Esophagus muscularis mucosa (tissue), 4 donors: ENCODE results near the gene ACCSL. TPM values are rescaled to one million over a fixed set of nuclear protein-coding genes. Genes with fewer than 3 reads are reported as not detected.
A peak's percentile ranks its signal among the peaks of the same experiment; 100 is the strongest.

Source experiments
- DNase-seq: peaks from one replicate; pipeline ENCODE4 v3.0.0-alpha.2; 2017; ENCODE audit errors: extremely low spot score
- H3K27ac ChIP-seq, 4 donors: fragments of 200-600 bp; sonication (generic); replicated peaks in 1 of 4; 1 replicate in 3 of 4; 2 replicates in 1 of 4; pipeline ENCODE4 v1.5.1; 2016 to 2019; ENCODE audit warnings: mild to moderate bottlenecking in 1 of 4
- H3K27me3 ChIP-seq, 4 donors: fragments of 200-600 bp; sonication (generic); one replicate each; pipeline versions ENCODE4 v1.5.1 to v1.6.0; 2016 to 2019
- H3K36me3 ChIP-seq, 4 donors: fragments of 200-600 bp; sonication (generic); one replicate each; pipeline ENCODE4 v1.5.1; 2016 to 2019
- H3K4me1 ChIP-seq, 4 donors: fragments of 200-600 bp; sonication (generic); one replicate each; pipeline ENCODE4 v1.5.1; 2016 to 2019
- H3K4me3 ChIP-seq, 4 donors: fragments of 200-600 bp; sonication (generic); 1 replicate in 2 of 4; 2 replicates in 2 of 4; pipeline ENCODE4 v1.5.1; 2016 to 2019; ENCODE audit warnings: mild to moderate bottlenecking in 4 of 4, moderate library complexity in 1 of 4
- H3K9me3 ChIP-seq, 4 donors: fragments of 200-600 bp; sonication (generic); 1 replicate in 3 of 4; 2 replicates in 1 of 4; pipeline ENCODE4 v1.5.1; 2016 to 2019
- EP300 ChIP-seq: sonication (generic); formaldehyde crosslinking; IDR thresholded peaks from one replicate; pipeline ENCODE4 v1.6.1; 2017; ENCODE audit warnings: antibody characterized with exemption
- POLR2A ChIP-seq: fragments of 450-650 bp; IDR thresholded peaks from one replicate; pipeline ENCODE4 v1.6.1; 2017; ENCODE audit warnings: antibody characterized with exemption, moderate library complexity, mild to moderate bottlenecking, low read depth
- POLR2AphosphoS5 ChIP-seq, 2 donors: sonication (generic); formaldehyde crosslinking; IDR thresholded peaks; one replicate each; pipeline ENCODE4 v1.6.1; 2017; ENCODE audit warnings: antibody characterized with exemption in 2 of 2
- WGBS: methylation state at CpG from one replicate; pipeline ENCODE4 v1.1.5; 2018; 5-methylcytosine and 5-hydroxymethylcytosine counted together
- intact Hi-C: fragments of 100-400 bp; cut with DNase I; formaldehyde crosslinking; loops from one replicate; pipeline ENCODE4 v1.15.1; 2023
- total RNA-seq, 4 donors: library from RNA; depleted of rRNA; stranded (reverse); fragments of >200 nt; gene quantifications; one replicate each; pipeline versions ENCODE4 v1.1.0 to v1.2.1, GENCODE V29; 2016
- TF ChIP-seq, protein P1 (sequence below), 3 experiments: fragments of 200-600 bp in 2 of 3; fragments of 450-650 bp in 1 of 3; sonication (generic) in 2 of 3; IDR thresholded peaks; one replicate each; pipeline ENCODE4 v1.5.1; 2017 to 2019; ENCODE audit warnings: antibody characterized with exemption in 3 of 3, mild to moderate bottlenecking in 2 of 3, moderate library complexity in 1 of 3

The ACCSL gene
- total RNA-seq, 4 donors from 2014 or later, result not detected

DNA sequence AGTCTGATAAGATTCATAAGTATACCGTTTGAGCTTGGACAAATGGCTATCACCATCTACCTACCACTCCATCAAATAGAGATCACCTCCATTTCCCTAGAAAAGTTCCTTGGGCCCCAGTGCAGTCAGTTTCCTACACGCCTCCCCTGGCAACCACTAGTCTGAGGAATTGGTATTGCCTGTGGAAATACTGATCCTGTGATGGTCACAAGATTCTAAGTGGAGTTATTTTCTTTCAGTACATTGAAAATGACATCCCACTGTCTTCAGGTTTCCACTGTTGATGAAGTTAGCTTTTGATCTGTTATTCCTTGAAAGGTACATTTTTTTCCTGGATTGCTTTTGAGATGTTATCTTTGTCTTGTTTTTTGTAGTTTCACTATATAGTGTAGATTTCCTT is 4.6 kb upstream of the ACCSL start:
- H3K27me3 ChIP-seq, result no peaks in the 10 kb centered on the region
- no peaks in the 10 kb centered on the region for H3K9me3 ChIP-seq
- no peak overlapping the region for H3K4me3 ChIP-seq
- WGBS, result 76% methylated on average over 2 of the region's 2 CpGs
- intact Hi-C loops, result no loop called here
- DNase-seq, result no peak
- no peaks in the 10 kb centered on the region for H3K36me3 ChIP-seq
- no peaks in the 10 kb centered on the region for H3K4me1 ChIP-seq
- H3K27ac ChIP-seq, result no peak overlapping the region
- TF ChIP-seq, protein P1, sequence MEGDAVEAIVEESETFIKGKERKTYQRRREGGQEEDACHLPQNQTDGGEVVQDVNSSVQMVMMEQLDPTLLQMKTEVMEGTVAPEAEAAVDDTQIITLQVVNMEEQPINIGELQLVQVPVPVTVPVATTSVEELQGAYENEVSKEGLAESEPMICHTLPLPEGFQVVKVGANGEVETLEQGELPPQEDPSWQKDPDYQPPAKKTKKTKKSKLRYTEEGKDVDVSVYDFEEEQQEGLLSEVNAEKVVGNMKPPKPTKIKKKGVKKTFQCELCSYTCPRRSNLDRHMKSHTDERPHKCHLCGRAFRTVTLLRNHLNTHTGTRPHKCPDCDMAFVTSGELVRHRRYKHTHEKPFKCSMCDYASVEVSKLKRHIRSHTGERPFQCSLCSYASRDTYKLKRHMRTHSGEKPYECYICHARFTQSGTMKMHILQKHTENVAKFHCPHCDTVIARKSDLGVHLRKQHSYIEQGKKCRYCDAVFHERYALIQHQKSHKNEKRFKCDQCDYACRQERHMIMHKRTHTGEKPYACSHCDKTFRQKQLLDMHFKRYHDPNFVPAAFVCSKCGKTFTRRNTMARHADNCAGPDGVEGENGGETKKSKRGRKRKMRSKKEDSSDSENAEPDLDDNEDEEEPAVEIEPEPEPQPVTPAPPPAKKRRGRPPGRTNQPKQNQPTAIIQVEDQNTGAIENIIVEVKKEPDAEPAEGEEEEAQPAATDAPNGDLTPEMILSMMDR (IDR thresholded peaks at IDR 0.05), result no peak
- TF ChIP-seq POLR2A, result no peak
- TF ChIP-seq POLR2AphosphoS5 (IDR thresholded peaks at IDR 0.05), result no peak
- TF ChIP-seq EP300, result no peak

DNA sequence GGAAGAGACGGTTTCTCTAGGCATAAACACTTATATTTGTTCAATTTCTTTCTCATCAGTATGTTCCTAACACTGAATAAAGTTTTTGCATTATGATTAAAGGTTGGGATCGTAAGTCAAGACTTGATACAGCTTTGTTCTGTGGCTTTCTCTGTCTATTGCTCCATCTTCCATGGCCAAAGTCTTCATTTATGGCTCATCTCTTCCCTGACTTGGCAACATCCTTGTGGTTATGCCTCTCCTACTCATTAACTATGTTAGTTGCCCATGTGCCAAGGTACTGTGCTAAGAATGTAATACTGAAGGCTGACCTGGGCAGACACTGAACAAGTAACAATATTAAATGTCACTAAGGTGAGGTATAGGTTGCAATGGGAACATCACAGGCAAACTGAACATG is 1.6 kb upstream of the ACCSL start:
- whole genome bisulfite sequencing, result 84% methylated on average over 2 of the region's 2 CpGs
- no peak overlapping the region for H3K27ac ChIP-seq
- H3K9me3 ChIP-seq, result no peaks in the 10 kb centered on the region
- intact Hi-C loops, result no loop called here
- no peak for DNase-seq
- H3K36me3 ChIP-seq, result no peaks in the 10 kb centered on the region
- no peaks in the 10 kb centered on the region for H3K4me1 ChIP-seq
- no peak overlapping the region for H3K4me3 ChIP-seq
- H3K27me3 ChIP-seq, result no peaks in the 10 kb centered on the region
- no peak for TF ChIP-seq EP300
- TF ChIP-seq, protein P1 (IDR thresholded peaks at IDR 0.05), result no peak
- TF ChIP-seq POLR2A, result no peak
- no peak for TF ChIP-seq POLR2AphosphoS5 (IDR thresholded peaks at IDR 0.05)

DNA sequence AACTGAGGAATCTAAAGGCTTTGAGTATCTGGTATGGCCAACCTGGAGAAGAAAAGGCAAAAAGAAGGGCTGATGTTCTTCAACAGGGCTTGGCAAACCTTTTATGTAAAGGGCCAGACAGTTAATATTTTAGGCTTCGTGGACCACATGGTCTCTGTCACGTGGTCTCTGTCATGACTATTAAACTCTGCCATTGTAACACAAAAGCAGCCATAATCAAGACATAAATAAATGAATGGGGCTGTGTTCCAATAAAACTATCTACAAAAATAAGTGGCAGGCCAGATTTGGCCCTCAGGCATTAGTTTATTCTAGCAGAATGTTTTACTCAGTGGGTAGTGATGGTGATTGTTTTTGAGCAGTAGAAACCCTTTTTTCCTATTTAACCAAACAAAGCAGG is 483 bp upstream of the ACCSL start:
- WGBS, result 68% methylated on average over 2 of the region's 2 CpGs
- intact Hi-C loops, result no loop called here
- TF ChIP-seq POLR2A (no peak), EP300 (no peak)
- Histone ChIP-seq H3K36me3 (no peaks in the 10 kb centered on the region), H3K4me3 (no peak overlapping the region), H3K27ac (no peak overlapping the region), H3K27me3 (no peaks in the 10 kb centered on the region), H3K9me3 (no peaks in the 10 kb centered on the region), H3K4me1 (no peaks in the 10 kb centered on the region)
- peak; percentile 10 for DNase-seq

DNA sequence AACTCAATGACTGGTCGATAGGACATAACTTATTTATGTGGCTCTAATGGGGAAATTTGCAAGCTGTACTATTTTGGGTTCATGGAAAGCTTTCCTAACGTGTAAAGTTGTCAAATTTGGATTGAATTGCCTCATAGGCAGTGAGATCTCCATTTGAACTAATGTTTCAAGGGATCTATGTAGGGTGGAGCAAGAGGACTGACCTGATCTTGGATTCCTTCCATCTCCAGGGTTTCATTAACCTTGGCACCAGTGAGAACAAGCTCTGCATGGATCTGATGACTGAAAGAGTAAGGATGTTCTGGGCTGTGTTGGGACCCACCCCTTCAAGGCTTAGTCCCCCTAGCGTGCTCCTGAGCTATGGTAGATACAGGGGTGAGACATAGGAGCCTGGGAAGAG is 2.1 kb downstream of the ACCSL start:
- WGBS, result 86% methylated on average over 3 of the region's 3 CpGs
- DNase-seq, result no peak

DNA sequence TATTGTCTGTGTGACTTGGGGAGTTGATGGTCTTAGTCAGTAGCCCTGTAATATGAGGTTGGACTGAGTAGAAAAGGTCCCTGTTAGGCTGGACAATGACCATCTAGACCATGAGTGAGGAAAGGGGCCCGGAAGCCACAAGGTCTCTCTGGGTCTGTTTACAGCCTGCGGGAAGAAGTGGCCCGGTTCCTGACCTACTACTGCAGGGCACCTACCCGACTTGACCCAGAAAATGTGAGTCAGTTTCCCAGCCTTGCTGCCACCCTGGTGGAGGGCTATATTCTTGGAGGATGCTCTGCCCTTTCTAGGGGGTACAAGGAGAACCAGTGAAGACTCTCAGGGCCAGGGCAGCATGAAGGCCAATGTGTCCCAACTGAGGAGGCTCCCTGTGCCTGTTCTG is 3.4 kb downstream of the ACCSL start:
- Histone ChIP-seq H3K4me3 (no peak overlapping the region), H3K4me1 (no peaks in the 10 kb centered on the region), H3K27ac (no peak overlapping the region), H3K27me3 (no peaks in the 10 kb centered on the region), H3K36me3 (no peaks in the 10 kb centered on the region), H3K9me3 (no peaks in the 10 kb centered on the region)
- TF ChIP-seq POLR2AphosphoS5 (IDR thresholded peaks at IDR 0.05) (no peak), POLR2A (no peak), EP300 (no peak)
- TF ChIP-seq, protein P1 (IDR thresholded peaks at IDR 0.05), result no peak
- WGBS, result 100% methylated on average over 1 of the region's 4 CpGs
- intact Hi-C loops, result no loop called here
- DNase-seq, result no peak

More for the DNA sequence above, 2.1 kb downstream of the ACCSL start:
- no peak for TF ChIP-seq EP300
- TF ChIP-seq POLR2A, result no peak
- TF ChIP-seq, protein P1 (IDR thresholded peaks at IDR 0.05), result no peak
- TF ChIP-seq POLR2AphosphoS5 (IDR thresholded peaks at IDR 0.05), result no peak
- H3K36me3 ChIP-seq, result no peaks in the 10 kb centered on the region
- no peaks in the 10 kb centered on the region for H3K9me3 ChIP-seq
- no peaks in the 10 kb centered on the region for H3K27me3 ChIP-seq
- no peak overlapping the region for H3K27ac ChIP-seq
- intact Hi-C loops, result no loop called here
- no peak overlapping the region for H3K4me3 ChIP-seq
- H3K4me1 ChIP-seq, result no peaks in the 10 kb centered on the region
